HEK293 (cell line): Measurements from ENCODE around the gene HMCN2.

ENCODE experiments used
- GLI4 ChIP-seq: fragments of 450-650 bp; formaldehyde crosslinking; IDR thresholded peaks from 2 replicates; pipeline ENCODE4 v1.5.1; 2016; ENCODE audit warnings: missing biosample characterization, missing genetic modification characterization
- KLF9 ChIP-seq: fragments of 450-650 bp; formaldehyde crosslinking; IDR thresholded peaks from 2 replicates; pipeline ENCODE4 v1.5.1; 2016; ENCODE audit warnings: missing biosample characterization, missing genetic modification characterization, low read depth
- OVOL3 ChIP-seq: fragments of 450-650 bp; formaldehyde crosslinking; IDR thresholded peaks from 2 replicates; pipeline ENCODE4 v1.5.1; 2016; ENCODE audit warnings: missing biosample characterization, missing genetic modification characterization
- PRDM10 ChIP-seq: fragments of 450-650 bp; formaldehyde crosslinking; IDR thresholded peaks from 2 replicates; pipeline ENCODE4 v1.5.1; 2016; ENCODE audit warnings: missing biosample characterization, missing genetic modification characterization
- RBAK ChIP-seq: fragments of 450-650 bp; formaldehyde crosslinking; IDR thresholded peaks from 2 replicates; pipeline ENCODE4 v1.5.1; 2016; ENCODE audit warnings: missing biosample characterization, missing genetic modification characterization
- REST ChIP-seq: fragments of 450-650 bp; formaldehyde crosslinking; IDR thresholded peaks from 2 replicates; pipeline ENCODE4 v1.5.1; 2016; ENCODE audit warnings: missing biosample characterization, missing genetic modification characterization
- SP7 ChIP-seq: fragments of 450-650 bp; formaldehyde crosslinking; IDR thresholded peaks from 2 replicates; pipeline ENCODE4 v1.5.1; 2016; ENCODE audit warnings: missing biosample characterization, missing genetic modification characterization
- ZBTB44 ChIP-seq: fragments of 450-650 bp; IDR thresholded peaks from 2 replicates; pipeline ENCODE4 v1.5.1; 2018; ENCODE audit warnings: missing biosample characterization, mild to moderate bottlenecking, missing genetic modification characterization
- ZNF112 ChIP-seq: fragments of 450-650 bp; formaldehyde crosslinking; IDR thresholded peaks from 2 replicates; pipeline ENCODE4 v1.5.0; 2017; ENCODE audit warnings: missing biosample characterization, missing genetic modification characterization
- ZNF133 ChIP-seq: fragments of 450-650 bp; formaldehyde crosslinking; IDR thresholded peaks from 2 replicates; pipeline ENCODE4 v1.5.1; 2016; ENCODE audit warnings: missing biosample characterization, missing genetic modification characterization
- ZNF19 ChIP-seq: fragments of 450-650 bp; formaldehyde crosslinking; IDR thresholded peaks from 2 replicates; pipeline ENCODE4; 2016; ENCODE audit warnings: missing biosample characterization, missing genetic modification characterization, low read depth
- ZNF26 ChIP-seq: fragments of 450-650 bp; formaldehyde crosslinking; IDR thresholded peaks from 2 replicates; pipeline ENCODE4 v1.5.1; 2016; ENCODE audit warnings: missing biosample characterization, missing genetic modification characterization
- ZNF292 ChIP-seq: fragments of 450-650 bp; formaldehyde crosslinking; IDR thresholded peaks from 2 replicates; pipeline ENCODE4 v1.5.1; 2016; ENCODE audit warnings: low read depth, missing biosample characterization, missing genetic modification characterization, borderline replicate concordance
- ZNF362 ChIP-seq: fragments of 450-650 bp; formaldehyde crosslinking; IDR thresholded peaks from 2 replicates; pipeline ENCODE4 v1.5.1; 2016; ENCODE audit warnings: missing biosample characterization, missing genetic modification characterization
- ZNF366 ChIP-seq: fragments of 450-650 bp; formaldehyde crosslinking; conservative IDR thresholded peaks from 2 replicates; pipeline ENCODE4 v1.5.1; 2016; ENCODE audit warnings: missing biosample characterization, missing genetic modification characterization
- ZNF404 ChIP-seq: fragments of 450-650 bp; formaldehyde crosslinking; IDR thresholded peaks from 2 replicates; pipeline ENCODE4 v1.5.1; 2017; ENCODE audit warnings: missing biosample characterization, missing genetic modification characterization
- ZNF510 ChIP-seq: fragments of 450-650 bp; formaldehyde crosslinking; IDR thresholded peaks from 2 replicates; pipeline ENCODE4 v1.5.1; 2018; ENCODE audit warnings: mild to moderate bottlenecking, missing genetic modification characterization, missing biosample characterization; ENCODE audit not compliant: insufficient replicate concordance
- ZNF518A ChIP-seq: fragments of 450-650 bp; formaldehyde crosslinking; conservative IDR thresholded peaks from 2 replicates; pipeline ENCODE4 v1.5.1; 2016; ENCODE audit warnings: low read depth, missing biosample characterization, missing genetic modification characterization
- ZNF529 ChIP-seq: fragments of 450-650 bp; formaldehyde crosslinking; IDR thresholded peaks from 2 replicates; pipeline ENCODE4 v1.5.1; 2017; ENCODE audit warnings: missing genetic modification characterization, missing biosample characterization; ENCODE audit not compliant: insufficient replicate concordance
- ZNF658 ChIP-seq: fragments of 450-650 bp; formaldehyde crosslinking; IDR thresholded peaks from 2 replicates; pipeline ENCODE4; 2016; ENCODE audit warnings: missing biosample characterization, missing genetic modification characterization
- ZNF707 ChIP-seq: fragments of 450-650 bp; formaldehyde crosslinking; IDR thresholded peaks from 2 replicates; pipeline ENCODE4 v1.5.1; 2016; ENCODE audit warnings: missing biosample characterization, missing genetic modification characterization
- ZNF777 ChIP-seq: fragments of 450-650 bp; formaldehyde crosslinking; IDR thresholded peaks from 2 replicates; pipeline ENCODE4 v1.5.1; 2017; ENCODE audit warnings: missing biosample characterization, missing genetic modification characterization, borderline replicate concordance

The HMCN2 gene

GRCh38 chr9:130446101-130446861 is 180.7 kb downstream of the HMCN2 start (continued):
- TF ChIP-seq ZNF112 (no peak), ZNF366 (tag by site-specific recombination) (no peak), RBAK (no peak), PRDM10 (tag by site-specific recombination) (peak; percentile 13; the same call in 1 of the 2 replicates), ZNF658 (tag by site-specific recombination) (no peak), ZNF292 (no peak), ZNF133 (tag by site-specific recombination) (no peak), KLF9 (no peak; the same call in 1 of the 2 replicates), ZNF26 (tag by site-specific recombination) (no peak), GLI4 (tag by site-specific recombination) (peak; percentile 52; the same call in 1 of the 2 replicates), OVOL3 (tag by site-specific recombination) (no peak), ZNF529 (no peak), ZNF362 (tag by site-specific recombination) (no peak), ZNF510 (tag by site-specific recombination) (no peak), ZNF518A (tag by site-specific recombination) (no peak), ZNF777 (tag by site-specific recombination) (no peak), REST (tag by site-specific recombination) (no peak), SP7 (peak; percentile 85), ZBTB44 (tag by site-specific recombination) (no peak), ZNF404 (no peak), ZNF19 (tag by site-specific recombination) (no peak), ZNF707 (tag by site-specific recombination) (no peak)
